Gastrocnemius medialis (tissue), 4 donors: ENCODE data around the gene VAPB.

Experiments used
- CTCF ChIP-seq, 5 experiments: fragments of 450-650 bp in 3 of 5; fragments of 200-600 bp in 2 of 5; sonication (generic) in 2 of 5; IDR thresholded peaks in 4 of 5; conservative IDR thresholded peaks in 1 of 5; 1 replicate in 4 of 5; 2 replicates in 1 of 5; pipeline ENCODE4 v1.5.1; 2016 to 2019; ENCODE audit warnings: antibody characterized with exemption in 5 of 5, mild to moderate bottlenecking in 3 of 5, moderate library complexity in 3 of 5
- POLR2A ChIP-seq, 2 donors: fragments of 450-650 bp; IDR thresholded peaks; one replicate each; pipeline ENCODE4 v1.6.1; 2017; ENCODE audit warnings: antibody characterized with exemption in 2 of 2, mild to moderate bottlenecking in 2 of 2, moderate library complexity in 2 of 2

- TF ChIP-seq CTCF (IDR thresholded peaks at IDR 0.05 in 4 of 5, conservative IDR thresholded peaks at IDR 0.05 in 1 of 5) (no peak), POLR2A (IDR thresholded peaks at IDR 0.05) (no peak)
Observed at GRCh38 chr20:58446960-58447265, 57.9 kb downstream of the VAPB start.
